HepG2 (cell line): ENCODE measurements around the gene ALG14. TPM values are rescaled to one million over a fixed set of nuclear protein-coding genes. Genes with fewer than 3 reads are reported as not detected.

Experiments used
- IKZF4 ChIP-seq: sonication (generic); formaldehyde crosslinking; IDR thresholded peaks from 2 replicates; pipeline ENCODE4 v1.5.1; 2020; ENCODE audit warnings: borderline replicate concordance, mild to moderate bottlenecking, low read depth, missing genetic modification reagents; ENCODE audit errors: not compliant biosample characterization
- IRX3 ChIP-seq: sonication (generic); formaldehyde crosslinking; IDR thresholded peaks from 2 replicates; pipeline ENCODE4 v1.8.1; 2023; ENCODE audit warnings: mild to moderate bottlenecking, low read depth, missing genetic modification reagents, borderline replicate concordance
- ZNF333 ChIP-seq: sonication (generic); formaldehyde crosslinking; IDR thresholded peaks from 2 replicates; pipeline ENCODE4 v1.4.0; 2020; ENCODE audit warnings: mild to moderate bottlenecking, missing genetic modification reagents, borderline replicate concordance
- ZNF407 ChIP-seq: sonication (generic); formaldehyde crosslinking; IDR thresholded peaks from one replicate; pipeline ENCODE4 v1.5.1; 2020; ENCODE audit warnings: mild to moderate bottlenecking, missing genetic modification reagents; ENCODE audit errors: not compliant biosample characterization
- polyA plus RNA-seq, 8 experiments: library from polyadenylated mRNA; depleted of rRNA in 3 of 8; stranded (reverse) in 7 of 8; unstranded in 1 of 8; fragments of >200 nt; fragmentation: Illumina TruSeq in 4 of 8; extraction: Trizol in 4 of 8; gene quantifications; 2 replicates each; pipeline versions ENCODE4 v1.2.1 to v1.2.3, GENCODE V29; 2011 to 2016; ENCODE audit warnings: low read depth in 4 of 8, missing spikeins in 1 of 8, mixed read lengths in 1 of 8; ENCODE audit not compliant: insufficient read depth in 1 of 8
- total RNA-seq, 5 experiments: library from RNA; depleted of rRNA; stranded (reverse); fragments of >200 nt; fragmentation: Illumina TruSeq; extraction: Trizol; gene quantifications; 2 replicates each; pipeline ENCODE4 v1.2.3, GENCODE V29; 2016; ENCODE audit warnings: low read depth in 1 of 5
- TF ChIP-seq, protein P1 (sequence below): sonication (generic); formaldehyde crosslinking; conservative IDR thresholded peaks from 2 replicates; pipeline ENCODE4 v1.4.0; 2020; ENCODE audit warnings: missing genetic modification reagents

The ALG14 gene
- total and polyA plus RNA-seq, 2 of the 13 experiments (the other 11 are each of a cell fraction or from before 2014, with no cell fraction given): 4.5 to 12.7 TPM

GRCh38 chr1:94974241-94974640 lies 98.5 kb downstream of the ALG14 start (continued):
- TF ChIP-seq IKZF4 (CRISPR knock-in tag): no peak
- TF ChIP-seq ZNF407: no peak
- no peak for TF ChIP-seq ZNF333
- no peak for TF ChIP-seq IRX3 (CRISPR knock-in tag)
- TF ChIP-seq, protein P1, sequence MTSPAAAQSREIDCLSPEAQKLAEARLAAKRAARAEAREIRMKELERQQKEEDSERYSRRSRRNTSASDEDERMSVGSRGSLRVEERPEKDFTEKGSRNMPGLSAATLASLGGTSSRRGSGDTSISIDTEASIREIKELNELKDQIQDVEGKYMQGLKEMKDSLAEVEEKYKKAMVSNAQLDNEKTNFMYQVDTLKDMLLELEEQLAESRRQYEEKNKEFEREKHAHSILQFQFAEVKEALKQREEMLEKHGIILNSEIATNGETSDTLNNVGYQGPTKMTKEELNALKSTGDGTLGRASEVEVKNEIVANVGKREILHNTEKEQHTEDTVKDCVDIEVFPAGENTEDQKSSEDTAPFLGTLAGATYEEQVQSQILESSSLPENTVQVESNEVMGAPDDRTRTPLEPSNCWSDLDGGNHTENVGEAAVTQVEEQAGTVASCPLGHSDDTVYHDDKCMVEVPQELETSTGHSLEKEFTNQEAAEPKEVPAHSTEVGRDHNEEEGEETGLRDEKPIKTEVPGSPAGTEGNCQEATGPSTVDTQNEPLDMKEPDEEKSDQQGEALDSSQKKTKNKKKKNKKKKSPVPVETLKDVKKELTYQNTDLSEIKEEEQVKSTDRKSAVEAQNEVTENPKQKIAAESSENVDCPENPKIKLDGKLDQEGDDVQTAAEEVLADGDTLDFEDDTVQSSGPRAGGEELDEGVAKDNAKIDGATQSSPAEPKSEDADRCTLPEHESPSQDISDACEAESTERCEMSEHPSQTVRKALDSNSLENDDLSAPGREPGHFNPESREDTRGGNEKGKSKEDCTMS (CRISPR knock-in tag): no peak
